Neutrophil (primary cell): ENCODE data around the gene GALR3.

Experiments used
- H3K27ac ChIP-seq: fragments of 200-600 bp; sonication (generic); 2 replicates; pipeline ENCODE4 v1.5.1; 2016; ENCODE audit warnings: mild to moderate bottlenecking, moderate library complexity
- H3K27me3 ChIP-seq: fragments of 200-600 bp; sonication (generic); 2 replicates; pipeline ENCODE4 v1.6.0; 2016; ENCODE audit warnings: mild to moderate bottlenecking
- H3K36me3 ChIP-seq: fragments of 200-600 bp; sonication (generic); 2 replicates; pipeline ENCODE4 v1.5.1; 2017
- H3K4me1 ChIP-seq, 2 experiments: fragments of 200-600 bp in 1 of 2; sonication (generic) in 1 of 2; 1 replicate in 1 of 2; 2 replicates in 1 of 2; pipeline versions ENCODE4 v1.5.1 to v1.6.1; 2013 to 2016; ENCODE audit warnings: low read depth in 1 of 2, low read length in 1 of 2, mild to moderate bottlenecking in 1 of 2, moderate library complexity in 1 of 2; ENCODE audit not compliant: control insufficient read depth in 1 of 2, insufficient read depth in 1 of 2
- H3K4me3 ChIP-seq, 2 experiments: fragments of 200-600 bp in 1 of 2; sonication (generic) in 1 of 2; 1 replicate in 1 of 2; 2 replicates in 1 of 2; pipeline ENCODE4 v1.5.1; 2013 to 2016; ENCODE audit warnings: low read depth in 1 of 2, low read length in 1 of 2, mild to moderate bottlenecking in 1 of 2, moderate library complexity in 1 of 2
- H3K9me3 ChIP-seq: fragments of 200-600 bp; sonication (generic); 2 replicates; pipeline ENCODE4 v1.5.1; 2016
- CTCF ChIP-seq: fragments of 200-600 bp; sonication (generic); IDR thresholded peaks from 2 replicates; pipeline ENCODE4 v1.5.1; 2016; ENCODE audit warnings: antibody characterized with exemption

The GALR3 gene

DNA sequence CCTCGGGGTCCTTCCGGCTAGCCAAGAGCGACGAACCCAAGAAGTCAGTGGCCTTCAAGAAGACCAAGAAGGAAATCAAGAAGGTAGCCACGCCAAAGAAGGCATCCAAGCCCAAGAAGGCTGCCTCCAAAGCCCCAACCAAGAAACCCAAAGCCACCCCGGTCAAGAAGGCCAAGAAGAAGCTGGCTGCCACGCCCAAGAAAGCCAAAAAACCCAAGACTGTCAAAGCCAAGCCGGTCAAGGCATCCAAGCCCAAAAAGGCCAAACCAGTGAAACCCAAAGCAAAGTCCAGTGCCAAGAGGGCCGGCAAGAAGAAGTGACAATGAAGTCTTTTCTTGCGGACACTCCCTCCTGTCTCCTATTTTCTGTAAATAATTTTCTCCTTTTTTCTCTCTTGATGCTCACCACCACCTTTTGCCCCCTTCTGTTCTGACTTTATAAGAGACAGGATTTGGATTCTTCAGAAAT lies 17.3 kb upstream of the GALR3 start:
- Histone ChIP-seq H3K36me3 (no peaks in the 10 kb centered on the region), H3K27me3 (peaks cover 84% of the 10 kb centered on the region), H3K27ac (peak overlapping the region; percentile 59), H3K4me1 (peaks cover 54 to 63% of the 10 kb centered on the region in 2 experiments), H3K4me3 (peak overlapping the region; percentile 61 to 78), H3K9me3 (no peaks in the 10 kb centered on the region)
- TF ChIP-seq CTCF = no peak

GRCh38 chr22:37806409-37807333 lies 16.5 kb upstream of the GALR3 start:
- H3K4me1 ChIP-seq = peaks cover 54 to 63% of the 10 kb centered on the region in 2 experiments
- H3K9me3 ChIP-seq = no peaks in the 10 kb centered on the region
- TF ChIP-seq CTCF = no peak
- H3K4me3 ChIP-seq = peak overlapping the region; percentile 63 to 78
- H3K27me3 ChIP-seq = peaks cover 78% of the 10 kb centered on the region
- H3K27ac ChIP-seq = peak overlapping the region; percentile 59
- H3K36me3 ChIP-seq = no peaks in the 10 kb centered on the region

DNA sequence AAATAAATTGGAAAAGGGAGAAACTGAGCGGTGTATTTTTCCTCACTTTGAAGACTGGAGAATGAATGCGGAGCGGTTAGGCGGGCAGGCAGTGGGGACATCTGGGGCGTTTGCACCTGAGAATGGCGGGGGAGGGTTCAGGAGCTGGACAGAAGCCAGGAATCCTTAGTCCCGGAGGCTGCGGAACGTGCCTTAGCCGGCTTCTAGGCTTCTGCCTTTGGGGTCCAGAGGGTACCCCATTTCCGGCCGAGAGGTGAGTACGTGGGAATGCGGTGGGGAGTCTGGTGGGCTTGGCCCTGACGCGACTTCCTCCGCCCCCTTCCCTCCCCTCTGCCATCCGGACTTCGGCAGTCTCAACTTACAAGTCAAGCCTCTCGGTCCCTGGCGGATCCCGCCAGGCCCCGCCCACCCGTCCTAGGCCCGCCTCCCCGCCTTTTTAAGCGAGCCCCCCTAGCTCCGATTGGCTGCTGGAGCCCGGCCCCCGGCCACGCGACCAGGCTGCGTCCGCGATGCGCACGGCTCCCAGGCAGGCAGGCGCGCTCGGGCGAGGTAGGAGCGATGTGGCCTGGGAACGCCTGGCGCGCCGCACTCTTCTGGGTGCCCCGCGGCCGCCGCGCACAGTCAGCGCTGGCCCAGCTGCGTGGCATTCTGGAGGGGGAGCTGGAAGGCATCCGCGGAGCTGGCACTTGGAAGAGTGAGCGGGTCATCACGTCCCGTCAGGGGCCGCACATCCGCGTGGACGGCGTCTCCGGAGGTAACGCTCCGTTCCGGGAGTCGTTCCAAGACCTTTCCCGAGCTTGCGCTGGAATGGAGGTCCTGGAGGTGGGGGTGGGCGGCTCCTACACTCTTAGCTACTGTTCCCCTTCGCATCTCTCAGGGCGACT lies 15.5 kb upstream of the GALR3 start, which contains the start of gene GCAT:
TSS of gene GCAT (plus strand) at position 525 of the 884 bp plus-strand sequence. CDS start at position 559, 34 bp downstream.
- H3K4me3 ChIP-seq = peak within 1 kb of the TSS; percentile 63 to 78
- H3K9me3 ChIP-seq = no peaks in the 10 kb centered on the region
- H3K27me3 ChIP-seq = peaks cover 68% of the 10 kb centered on the region
- H3K36me3 ChIP-seq = no peaks in the 10 kb centered on the region
- TF ChIP-seq CTCF = peak; percentile 37
- H3K27ac ChIP-seq = peak within 1 kb of the TSS; percentile 59
- peaks cover 45 to 56% of the 10 kb centered on the region in 2 experiments for H3K4me1 ChIP-seq

- peaks cover 62% of the 10 kb centered on the region for H3K27me3 ChIP-seq
- H3K27ac ChIP-seq = no peak overlapping the region
- peaks cover 39 to 50% of the 10 kb centered on the region in 2 experiments for H3K4me1 ChIP-seq
- H3K36me3 ChIP-seq = no peaks in the 10 kb centered on the region
- no peaks in the 10 kb centered on the region for H3K9me3 ChIP-seq
- peak overlapping the region; percentile 63 to 78 for H3K4me3 ChIP-seq
- TF ChIP-seq CTCF = no peak
Measured at GRCh38 chr22:37808294-37808657, 14.9 kb upstream of the GALR3 start.

DNA sequence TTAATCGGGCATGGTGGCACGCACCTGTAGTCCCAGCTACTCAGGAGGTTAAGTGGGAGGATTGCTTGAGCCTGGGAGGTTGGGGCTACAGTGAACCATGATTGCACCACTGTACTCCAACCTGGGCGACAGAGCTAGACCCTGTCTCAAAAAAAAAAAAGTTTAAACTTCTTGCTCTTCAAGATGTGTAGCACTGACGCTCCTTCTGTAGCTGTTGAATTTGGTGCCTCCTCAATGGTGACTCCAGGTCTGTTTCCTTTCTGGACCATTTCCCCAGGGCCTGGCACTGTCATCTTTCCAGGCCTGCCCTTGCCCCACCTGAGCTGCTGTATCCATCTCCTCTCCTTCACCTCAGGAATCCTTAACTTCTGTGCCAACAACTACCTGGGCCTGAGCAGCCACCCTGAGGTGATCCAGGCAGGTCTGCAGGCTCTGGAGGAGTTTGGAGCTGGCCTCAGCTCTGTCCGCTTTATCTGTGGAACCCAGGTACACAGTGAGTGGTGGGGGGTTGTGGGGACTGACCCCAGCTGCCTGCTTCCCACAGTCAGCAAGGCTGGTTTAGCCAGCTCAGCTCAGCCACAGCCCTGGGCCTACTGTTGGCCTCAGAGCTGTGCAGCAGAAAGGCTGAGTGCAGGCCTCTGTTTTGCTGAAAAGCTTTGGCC lies 13.4 kb upstream of the GALR3 start:
- Histone ChIP-seq H3K9me3 (no peaks in the 10 kb centered on the region), H3K4me1 (peaks cover 32 to 36% of the 10 kb centered on the region in 2 experiments), H3K27ac (no peak overlapping the region), H3K36me3 (no peaks in the 10 kb centered on the region), H3K4me3 (no peak overlapping the region), H3K27me3 (peaks cover 46% of the 10 kb centered on the region)
- TF ChIP-seq CTCF = no peak
